HG03571 (cell line): ENCODE measurements around the gene TNC.

Source experiments
- ATAC-seq: cut with Tn5 transposase; IDR thresholded peaks from one replicate; pipeline ENCODE4 v1.9.1; 2021; ENCODE audit not compliant: unreplicated experiment

TNC gene

DNA sequence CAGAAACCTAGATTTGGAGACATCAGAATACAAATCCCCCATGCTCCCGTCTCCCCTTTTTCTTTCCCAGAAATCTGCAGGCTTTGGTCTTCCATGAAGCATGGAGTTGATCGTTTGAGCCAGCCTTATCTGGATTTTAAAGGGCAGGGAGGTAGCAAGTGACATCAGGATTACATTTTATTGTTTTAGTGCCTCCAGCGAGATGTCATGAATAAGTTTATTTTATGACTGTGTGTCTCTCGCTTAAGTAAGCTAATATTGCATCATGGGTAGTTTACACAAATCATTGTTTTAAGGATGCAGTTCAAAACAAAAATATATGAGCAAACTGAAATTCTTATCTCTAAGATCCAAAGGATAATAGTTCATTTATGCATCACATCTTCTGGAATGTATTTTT, 136.9 kb downstream of the TNC start:
- ATAC-seq, result no peak

DNA sequence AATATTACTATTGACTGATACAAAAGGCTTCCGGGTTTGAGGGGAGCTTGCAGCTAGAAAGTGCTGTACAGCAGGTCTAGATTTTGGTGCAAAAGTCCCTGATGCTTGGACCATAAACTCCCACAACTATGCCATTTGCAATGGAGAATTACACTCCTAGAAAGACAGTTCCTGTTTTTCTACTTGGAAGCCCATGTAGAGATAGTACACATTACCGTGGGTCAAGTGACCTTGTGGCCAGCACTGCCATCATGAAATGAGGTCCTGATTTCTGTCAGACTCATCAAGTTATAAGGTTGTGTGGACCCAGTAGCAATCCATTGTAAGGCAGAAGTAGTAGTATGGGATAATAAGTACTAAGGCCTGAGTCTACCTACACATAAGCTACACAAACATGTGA, 144.7 kb downstream of the TNC start:
- no peak for ATAC-seq

DNA sequence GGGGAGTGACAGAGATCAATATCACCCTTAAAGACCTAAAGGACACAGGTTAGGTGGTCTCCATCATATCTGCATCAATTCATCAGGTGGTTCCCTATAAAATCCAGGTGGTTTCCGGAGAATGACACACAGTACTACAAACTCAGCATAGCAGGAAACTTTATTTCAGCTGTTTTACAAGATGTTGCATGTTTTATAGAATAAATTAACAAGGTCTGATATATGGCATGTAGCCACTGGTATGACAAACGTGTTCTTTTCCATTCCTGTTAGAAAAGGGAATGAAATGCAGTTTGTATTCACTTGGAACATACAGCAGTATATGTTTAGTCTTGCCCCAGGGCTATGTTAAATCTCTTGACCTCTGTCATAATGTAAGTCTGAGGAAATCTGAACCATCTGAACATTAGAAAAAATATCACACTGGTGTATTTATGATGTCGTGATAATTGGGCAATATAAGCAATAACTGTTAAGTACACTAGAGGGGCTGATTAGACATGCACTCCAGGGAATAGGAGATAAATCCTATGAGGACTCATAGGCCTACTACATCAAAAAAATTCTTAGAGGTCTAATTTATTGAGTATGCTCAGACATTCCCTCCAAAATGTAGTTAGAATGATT, 145.3 kb downstream of the TNC start:
- no peak for ATAC-seq
